Ascending aorta (tissue), 2 donors: Measurements from ENCODE around the gene PTPRN2. TPM values are rescaled to one million over a fixed set of nuclear protein-coding genes. Genes with fewer than 3 reads are reported as not detected.

Experiments
- DNase-seq, 2 donors: peaks; one replicate each; pipeline ENCODE4 v3.0.0-alpha.2; 2019; ENCODE audit warnings: low spot score in 2 of 2
- H3K27ac ChIP-seq, 2 donors: fragments of 200-600 bp; sonication (generic); one replicate each; pipeline ENCODE4 v1.5.1; 2016 to 2017; ENCODE audit warnings: mild to moderate bottlenecking in 1 of 2
- H3K27me3 ChIP-seq: fragments of 200-600 bp; sonication (generic); one replicate; pipeline ENCODE4 v1.5.1; 2017
- H3K36me3 ChIP-seq, 2 donors: fragments of 200-600 bp; sonication (generic); one replicate each; pipeline ENCODE4 v1.5.1; 2016
- H3K4me1 ChIP-seq, 2 donors: fragments of 200-600 bp; sonication (generic); one replicate each; pipeline ENCODE4 v1.5.1; 2016 to 2017; ENCODE audit warnings: mild to moderate bottlenecking in 1 of 2
- H3K4me3 ChIP-seq, 2 donors: fragments of 200-600 bp; sonication (generic); one replicate each; pipeline ENCODE4 v1.5.1; 2016 to 2017; ENCODE audit warnings: mild to moderate bottlenecking in 1 of 2
- H3K9me3 ChIP-seq, 2 donors: fragments of 200-600 bp; sonication (generic); one replicate each; pipeline ENCODE4 v1.5.1; 2016
- intact Hi-C: fragments of 100-400 bp; cut with DNase I; formaldehyde crosslinking; loops from one replicate; pipeline ENCODE4 v1.15.1; 2023
- total RNA-seq: library from RNA; depleted of rRNA; stranded (reverse); fragments of >200 nt; gene quantifications from one replicate; pipeline ENCODE4 v1.1.0, GENCODE V29; 2016
- TF ChIP-seq, protein P1 (sequence below), 3 experiments: fragments of 200-600 bp in 2 of 3; fragments of 450-650 bp in 1 of 3; sonication (generic) in 2 of 3; IDR thresholded peaks; one replicate each; pipeline ENCODE4 v1.5.1; 2016 to 2019; ENCODE audit warnings: antibody characterized with exemption in 3 of 3, mild to moderate bottlenecking in 1 of 3, moderate library complexity in 1 of 3

The PTPRN2 gene
- total RNA-seq, 1 donor from 2014 or later: 7.3 TPM

DNA sequence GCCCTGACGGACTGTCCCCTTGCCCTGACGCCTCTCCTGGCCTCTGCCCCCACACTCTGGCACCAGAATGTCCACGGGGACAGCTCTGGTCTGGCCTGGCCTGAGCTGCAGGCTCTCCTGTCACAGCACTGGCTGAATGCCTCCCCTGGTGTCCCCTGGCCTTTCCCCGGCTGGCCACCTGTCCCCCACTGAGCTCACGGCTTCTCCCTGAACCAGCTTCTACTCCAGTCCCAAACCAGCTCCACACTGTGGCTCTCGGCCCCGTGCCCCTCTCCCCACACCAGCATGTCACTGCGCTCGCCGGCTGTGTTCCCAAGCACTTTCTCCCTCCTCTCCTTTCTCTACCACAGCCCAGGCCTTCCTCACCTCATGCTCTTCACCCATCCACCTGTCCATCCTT is 864.4 kb downstream of the PTPRN2 start:
- Histone ChIP-seq H3K27me3 (no peaks in the 10 kb centered on the region), H3K4me3 (no peak overlapping the region), H3K36me3 (no peaks in the 10 kb centered on the region), H3K27ac (no peak overlapping the region), H3K4me1 (no peaks in the 10 kb centered on the region), H3K9me3 (no peaks in the 10 kb centered on the region)
- intact Hi-C loops: no loop called here
- no peak for DNase-seq
- TF ChIP-seq, protein P1, sequence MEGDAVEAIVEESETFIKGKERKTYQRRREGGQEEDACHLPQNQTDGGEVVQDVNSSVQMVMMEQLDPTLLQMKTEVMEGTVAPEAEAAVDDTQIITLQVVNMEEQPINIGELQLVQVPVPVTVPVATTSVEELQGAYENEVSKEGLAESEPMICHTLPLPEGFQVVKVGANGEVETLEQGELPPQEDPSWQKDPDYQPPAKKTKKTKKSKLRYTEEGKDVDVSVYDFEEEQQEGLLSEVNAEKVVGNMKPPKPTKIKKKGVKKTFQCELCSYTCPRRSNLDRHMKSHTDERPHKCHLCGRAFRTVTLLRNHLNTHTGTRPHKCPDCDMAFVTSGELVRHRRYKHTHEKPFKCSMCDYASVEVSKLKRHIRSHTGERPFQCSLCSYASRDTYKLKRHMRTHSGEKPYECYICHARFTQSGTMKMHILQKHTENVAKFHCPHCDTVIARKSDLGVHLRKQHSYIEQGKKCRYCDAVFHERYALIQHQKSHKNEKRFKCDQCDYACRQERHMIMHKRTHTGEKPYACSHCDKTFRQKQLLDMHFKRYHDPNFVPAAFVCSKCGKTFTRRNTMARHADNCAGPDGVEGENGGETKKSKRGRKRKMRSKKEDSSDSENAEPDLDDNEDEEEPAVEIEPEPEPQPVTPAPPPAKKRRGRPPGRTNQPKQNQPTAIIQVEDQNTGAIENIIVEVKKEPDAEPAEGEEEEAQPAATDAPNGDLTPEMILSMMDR (IDR thresholded peaks at IDR 0.05): no peak

- Histone ChIP-seq H3K36me3 (no peaks in the 10 kb centered on the region), H3K4me3 (no peak overlapping the region), H3K27ac (no peak overlapping the region), H3K4me1 (no peaks in the 10 kb centered on the region), H3K27me3 (no peaks in the 10 kb centered on the region), H3K9me3 (no peaks in the 10 kb centered on the region)
- intact Hi-C loops: no loop called here
- TF ChIP-seq, protein P1 (IDR thresholded peaks at IDR 0.05): no peak
- DNase-seq: no peak
Observed at GRCh38 chr7:157722137-157723060, 865.2 kb downstream of the PTPRN2 start.

DNA sequence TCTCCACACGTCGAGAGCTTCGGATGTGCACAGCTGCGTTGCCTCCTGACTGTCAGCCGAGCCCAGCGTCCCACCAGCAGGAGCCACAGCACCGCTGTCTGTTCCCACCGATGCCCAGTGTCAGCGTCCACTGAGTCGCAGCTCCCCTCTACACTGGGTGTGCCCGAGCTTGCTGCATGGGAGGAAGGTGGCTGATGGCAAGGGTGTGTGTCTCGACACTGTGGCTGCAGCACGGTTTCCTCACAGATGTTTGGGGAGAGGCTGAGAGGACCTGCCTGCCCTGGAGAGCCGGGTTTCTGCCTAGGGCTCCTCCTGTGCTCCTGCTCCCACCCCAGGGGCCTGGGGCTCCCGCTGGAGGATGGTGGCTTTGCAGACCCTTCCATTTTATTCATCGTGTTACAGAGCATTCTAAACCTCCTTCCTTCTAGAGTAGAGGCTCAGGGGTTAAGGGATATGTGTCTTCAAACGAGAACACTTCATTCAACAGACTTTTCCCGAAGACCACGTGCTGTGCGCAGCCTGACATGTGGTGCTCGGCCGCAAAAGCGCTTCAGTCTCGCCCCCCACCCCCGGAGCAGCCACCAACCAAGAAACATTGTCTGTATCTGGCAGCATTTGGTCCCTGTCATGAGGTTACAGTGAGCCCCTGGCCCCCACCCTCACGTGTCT is 866.0 kb downstream of the PTPRN2 start:
- H3K27me3 ChIP-seq: no peaks in the 10 kb centered on the region
- H3K27ac ChIP-seq: no peak overlapping the region
- H3K9me3 ChIP-seq: no peaks in the 10 kb centered on the region
- no peaks in the 10 kb centered on the region for H3K36me3 ChIP-seq
- TF ChIP-seq, protein P1 (IDR thresholded peaks at IDR 0.05): no peak
- H3K4me3 ChIP-seq: no peak overlapping the region
- intact Hi-C loops: no loop called here
- no peaks in the 10 kb centered on the region for H3K4me1 ChIP-seq
- DNase-seq: no peak

- DNase-seq: no peak
- Histone ChIP-seq H3K4me1 (no peaks in the 10 kb centered on the region), H3K27me3 (no peaks in the 10 kb centered on the region), H3K36me3 (no peaks in the 10 kb centered on the region), H3K4me3 (no peak overlapping the region), H3K27ac (no peak overlapping the region), H3K9me3 (no peaks in the 10 kb centered on the region)
- TF ChIP-seq, protein P1 (IDR thresholded peaks at IDR 0.05): no peak
- intact Hi-C loops: no loop called here
Observed at GRCh38 chr7:157719705-157720655, 867.6 kb downstream of the PTPRN2 start.

GRCh38 chr7:157719008-157719682 is 868.5 kb downstream of the PTPRN2 start:
- Histone ChIP-seq H3K27ac (no peak overlapping the region), H3K9me3 (no peaks in the 10 kb centered on the region), H3K27me3 (no peaks in the 10 kb centered on the region), H3K36me3 (no peaks in the 10 kb centered on the region), H3K4me3 (no peak overlapping the region), H3K4me1 (no peaks in the 10 kb centered on the region)
- intact Hi-C loops: no loop called here
- TF ChIP-seq, protein P1 (IDR thresholded peaks at IDR 0.05): no peak
- no peak for DNase-seq
